MM.1S (cell line): Measurements from ENCODE around the gene PYCR2.

ENCODE experiments used
- DNase-seq: peaks from one replicate; pipeline ENCODE4 v3.0.0-alpha.2; 2015
- H2AFZ ChIP-seq: fragments of 300-600 bp; sonication (generic); 2 replicates; pipeline ENCODE4 v1.6.0; 2016; ENCODE audit warnings: antibody characterized with exemption, low read length
- H3F3A ChIP-seq: fragments of 300-600 bp; sonication (generic); 2 replicates; pipeline ENCODE4 v1.6.1; 2016; ENCODE audit warnings: mild to moderate bottlenecking, antibody characterized with exemption, low read length, moderate library complexity, mixed read lengths; ENCODE audit not compliant: insufficient read depth
- H3K27ac ChIP-seq: fragments of 300-600 bp; sonication (generic); 2 replicates; pipeline ENCODE4 v1.5.1; 2016; ENCODE audit warnings: mild to moderate bottlenecking, low read length
- H3K27me3 ChIP-seq: fragments of 300-600 bp; sonication (generic); replicated peaks from 2 replicates; pipeline ENCODE4 v1.6.0; 2016; ENCODE audit warnings: low read length; ENCODE audit not compliant: insufficient read depth
- H3K36me3 ChIP-seq: fragments of 300-600 bp; sonication (generic); replicated peaks from 2 replicates; pipeline ENCODE4 v1.6.1; 2016; ENCODE audit warnings: mild to moderate bottlenecking, low read length, mixed read lengths; ENCODE audit not compliant: insufficient read depth
- H3K4me1 ChIP-seq: fragments of 300-600 bp; sonication (generic); 2 replicates; pipeline ENCODE4 v1.6.1; 2016; ENCODE audit warnings: low read length, mixed read lengths
- H3K4me2 ChIP-seq: fragments of 300-600 bp; sonication (generic); 2 replicates; pipeline ENCODE4 v1.6.0; 2016; ENCODE audit warnings: low read depth, low read length
- H3K4me3 ChIP-seq: fragments of 300-600 bp; sonication (generic); 2 replicates; pipeline ENCODE4 v1.5.1; 2016; ENCODE audit warnings: low read length, mixed read lengths
- H3K79me2 ChIP-seq: fragments of 300-600 bp; sonication (generic); 2 replicates; pipeline ENCODE4 v1.6.1; 2016; ENCODE audit warnings: mixed run types, low read length, mixed read lengths
- H3K9ac ChIP-seq: fragments of 300-600 bp; sonication (generic); 2 replicates; pipeline ENCODE4 v1.6.1; 2016; ENCODE audit warnings: low read length, mixed read lengths
- H3K9me2 ChIP-seq: fragments of 300-600 bp; sonication (generic); replicated peaks from 2 replicates; pipeline ENCODE4 v1.6.1; 2016; ENCODE audit warnings: mild to moderate bottlenecking, low read length, mixed read lengths; ENCODE audit not compliant: insufficient read depth
- H3K9me3 ChIP-seq: fragments of 300-600 bp; sonication (generic); replicated peaks from 2 replicates; pipeline ENCODE4 v1.6.1; 2016; ENCODE audit warnings: mild to moderate bottlenecking, low read length, mixed read lengths; ENCODE audit not compliant: insufficient read depth
- H4K20me1 ChIP-seq: fragments of 300-600 bp; sonication (generic); 2 replicates; pipeline ENCODE4 v1.6.1; 2016; ENCODE audit warnings: mild to moderate bottlenecking, low read length, moderate library complexity, mixed read lengths; ENCODE audit not compliant: insufficient read depth
- EZH2 ChIP-seq: fragments of 300-600 bp; sonication (generic); optimal IDR thresholded peaks from 2 replicates; pipeline ENCODE3; 2017; ENCODE audit warnings: low read depth, mild to moderate bottlenecking, antibody characterized with exemption, low read length, mixed read lengths
- EZH2phosphoT487 ChIP-seq: fragments of 300-600 bp; sonication (generic); IDR thresholded peaks from 2 replicates; pipeline ENCODE4 v1.6.1; 2018; ENCODE audit warnings: antibody characterized with exemption, low read length
- TF ChIP-seq, protein P1 (sequence below): fragments of 300-600 bp; sonication (generic); IDR thresholded peaks from 2 replicates; pipeline ENCODE4 v1.5.1; 2016; ENCODE audit warnings: antibody characterized with exemption, low read length, mixed read lengths

Gene PYCR2

GRCh38 chr1:225917536-225917935, 6.5 kb downstream of the PYCR2 start:
- Histone ChIP-seq H3K9me2 (no peaks in the 10 kb centered on the region), H3F3A (0 out of 2 replicates have a peak, but pooled peaks cover 2% of the 10 kb centered on the region), H3K27ac (no peak overlapping the region), H3K9me3 (no peaks in the 10 kb centered on the region), H2AFZ (no peak overlapping the region), H3K27me3 (no peaks in the 10 kb centered on the region), H3K4me2 (no peak overlapping the region), H3K79me2 (peaks cover 23% of the 10 kb centered on the region), H3K4me1 (peaks cover 6% of the 10 kb centered on the region), H4K20me1 (no peaks in the 10 kb centered on the region), H3K9ac (no peak overlapping the region), H3K4me3 (no peak overlapping the region), H3K36me3 (peaks cover 3% of the 10 kb centered on the region; the same call in 1 of the 2 replicates)
- DNase-seq = no peak
- TF ChIP-seq, protein P1, sequence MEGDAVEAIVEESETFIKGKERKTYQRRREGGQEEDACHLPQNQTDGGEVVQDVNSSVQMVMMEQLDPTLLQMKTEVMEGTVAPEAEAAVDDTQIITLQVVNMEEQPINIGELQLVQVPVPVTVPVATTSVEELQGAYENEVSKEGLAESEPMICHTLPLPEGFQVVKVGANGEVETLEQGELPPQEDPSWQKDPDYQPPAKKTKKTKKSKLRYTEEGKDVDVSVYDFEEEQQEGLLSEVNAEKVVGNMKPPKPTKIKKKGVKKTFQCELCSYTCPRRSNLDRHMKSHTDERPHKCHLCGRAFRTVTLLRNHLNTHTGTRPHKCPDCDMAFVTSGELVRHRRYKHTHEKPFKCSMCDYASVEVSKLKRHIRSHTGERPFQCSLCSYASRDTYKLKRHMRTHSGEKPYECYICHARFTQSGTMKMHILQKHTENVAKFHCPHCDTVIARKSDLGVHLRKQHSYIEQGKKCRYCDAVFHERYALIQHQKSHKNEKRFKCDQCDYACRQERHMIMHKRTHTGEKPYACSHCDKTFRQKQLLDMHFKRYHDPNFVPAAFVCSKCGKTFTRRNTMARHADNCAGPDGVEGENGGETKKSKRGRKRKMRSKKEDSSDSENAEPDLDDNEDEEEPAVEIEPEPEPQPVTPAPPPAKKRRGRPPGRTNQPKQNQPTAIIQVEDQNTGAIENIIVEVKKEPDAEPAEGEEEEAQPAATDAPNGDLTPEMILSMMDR = no peak
- TF ChIP-seq EZH2 (no peak), EZH2phosphoT487 (no peak)

- H3K27me3 ChIP-seq = no peaks in the 10 kb centered on the region
- H3K4me1 ChIP-seq = 0 out of 2 replicates have a peak, but pooled peaks cover 2% of the 10 kb centered on the region
Observed at GRCh38 chr1:225917101-225917500, 6.9 kb downstream of the PYCR2 start.

GRCh38 chr1:225915538-225915991, 8.5 kb downstream of the PYCR2 start:
- no peak for DNase-seq

More at GRCh38 chr1:225917101-225917500, 6.9 kb downstream of the PYCR2 start:
- Histone ChIP-seq H3K9me3 (no peaks in the 10 kb centered on the region), H3K9ac (no peak overlapping the region), H3K4me2 (no peak overlapping the region), H4K20me1 (no peaks in the 10 kb centered on the region), H2AFZ (no peak overlapping the region), H3K4me3 (no peak overlapping the region), H3K36me3 (peaks cover 3% of the 10 kb centered on the region; the same call in 1 of the 2 replicates), H3F3A (no peaks in the 10 kb centered on the region), H3K27ac (no peak overlapping the region), H3K79me2 (peaks cover 18% of the 10 kb centered on the region), H3K9me2 (no peaks in the 10 kb centered on the region)
- TF ChIP-seq EZH2 = no peak
- TF ChIP-seq, protein P1 = no peak
- TF ChIP-seq EZH2phosphoT487 = no peak
- no peak for DNase-seq

More at GRCh38 chr1:225915538-225915991, 8.5 kb downstream of the PYCR2 start:
- Histone ChIP-seq H3K4me2 (no peak overlapping the region), H3K4me3 (no peak overlapping the region), H3K9me3 (no peaks in the 10 kb centered on the region), H3K4me1 (peaks cover 5% of the 10 kb centered on the region; the same call in 1 of the 2 replicates), H3K79me2 (peaks cover 3% of the 10 kb centered on the region; the same call in 1 of the 2 replicates), H2AFZ (no peak overlapping the region), H3K27ac (no peak overlapping the region), H3F3A (no peaks in the 10 kb centered on the region), H3K9me2 (no peaks in the 10 kb centered on the region), H3K9ac (no peak overlapping the region), H3K27me3 (no peaks in the 10 kb centered on the region), H3K36me3 (0 out of 2 replicates have a peak, but pooled peaks cover under 1% of the 10 kb centered on the region), H4K20me1 (no peaks in the 10 kb centered on the region)
- TF ChIP-seq EZH2 (no peak), EZH2phosphoT487 (no peak)
- TF ChIP-seq, protein P1 = no peak
